Effector memory CD8-positive, alpha-beta T cell (primary cell): Measurements from ENCODE around the gene NUP42.
"Not testable (repeated sequence)": the region's sequence is repeated elsewhere in the genome, so short reads cannot be mapped to it uniquely, and the experiment has no call there.

Experiments
- ATAC-seq: fragments of 150-1000 bp; cut with Tn5 transposase; replicated peaks from 2 replicates; pipeline ENCODE4 v1.10.0; 2021; ENCODE audit warnings: mild to moderate bottlenecking, moderate library complexity
- DNase-seq, 3 experiments: peaks; one replicate each; pipeline ENCODE4 v3.0.0; 2021
- H3K27ac Mint-ChIP-seq, 2 donors: one replicate each; pipeline ENCODE4 v1.8.0; 2022; ENCODE audit warnings: mild to moderate bottlenecking in 2 of 2, mixed read lengths in 2 of 2, moderate library complexity in 2 of 2
- H3K27me3 Mint-ChIP-seq, 2 donors: one replicate each; pipeline ENCODE4 v1.8.0; 2022; ENCODE audit warnings: mixed read lengths in 2 of 2
- H3K36me3 Mint-ChIP-seq: one replicate; pipeline ENCODE4 v1.8.0; 2022; ENCODE audit warnings: mild to moderate bottlenecking, moderate library complexity, mixed read lengths; ENCODE audit not compliant: insufficient read depth
- H3K4me1 Mint-ChIP-seq, 2 donors: one replicate each; pipeline ENCODE4 v1.8.0; 2022; ENCODE audit warnings: low read depth in 2 of 2, mixed read lengths in 2 of 2
- H3K4me3 Mint-ChIP-seq, 2 donors: one replicate each; pipeline ENCODE4 v1.8.0; 2022; ENCODE audit warnings: mild to moderate bottlenecking in 2 of 2, mixed read lengths in 2 of 2, moderate library complexity in 2 of 2
- H3K9me3 Mint-ChIP-seq, 2 donors: one replicate each; pipeline ENCODE4 v1.8.0; 2022; ENCODE audit warnings: mixed read lengths in 2 of 2

Gene NUP42

GRCh38 chr7:23184291-23184690, 2.4 kb downstream of the NUP42 start:
- Mint-ChIP-seq H3K4me1 (peaks cover 20 to 31% of the 10 kb centered on the region in 2 donors), H3K36me3 (peaks cover 72% of the 10 kb centered on the region), H3K27ac (peak overlapping the region; percentile 59 to 99), H3K9me3 (no peaks in the 10 kb centered on the region), H3K27me3 (no peaks in the 10 kb centered on the region), H3K4me3 (peak overlapping the region; percentile 92 to 94)
- no peak for ATAC-seq
- no peak for DNase-seq

- H3K4me1 Mint-ChIP-seq: peaks cover 20 to 31% of the 10 kb centered on the region in 2 donors
- H3K27ac Mint-ChIP-seq: peak overlapping the region in 1 of 2 donors; percentile 59
- DNase-seq: no peak
- H3K36me3 Mint-ChIP-seq: peaks cover 77% of the 10 kb centered on the region
- H3K9me3 Mint-ChIP-seq: no peaks in the 10 kb centered on the region
- no peak for ATAC-seq
- no peaks in the 10 kb centered on the region for H3K27me3 Mint-ChIP-seq
- no peak overlapping the region for H3K4me3 Mint-ChIP-seq
Observed at GRCh38 chr7:23184709-23185359, 3.0 kb downstream of the NUP42 start.

DNA sequence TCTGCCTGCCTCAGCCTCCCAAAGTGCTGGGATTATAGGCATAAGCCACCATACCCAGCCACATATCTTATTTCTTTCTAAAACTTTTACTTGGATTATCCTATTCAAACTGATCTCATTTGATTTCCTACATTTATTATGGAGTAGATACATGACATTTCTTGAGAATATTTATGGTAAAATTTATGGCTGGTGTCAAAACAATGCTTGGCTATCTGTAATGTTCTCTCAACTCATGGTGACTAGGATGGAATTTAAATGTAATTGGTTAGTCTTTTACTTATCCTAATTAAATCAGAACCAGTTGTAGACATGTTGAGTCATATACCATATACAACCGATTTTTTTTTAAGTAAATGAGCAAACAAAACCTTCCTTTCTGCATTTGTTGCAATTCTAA, 4.1 kb downstream of the NUP42 start:
- H3K27me3 Mint-ChIP-seq: no peaks in the 10 kb centered on the region
- H3K4me1 Mint-ChIP-seq: peaks cover 17 to 34% of the 10 kb centered on the region in 2 donors
- ATAC-seq: no peak
- H3K36me3 Mint-ChIP-seq: peaks cover 78% of the 10 kb centered on the region
- DNase-seq: no peak
- no peak overlapping the region for H3K27ac Mint-ChIP-seq
- no peak overlapping the region for H3K4me3 Mint-ChIP-seq
- H3K9me3 Mint-ChIP-seq: no peaks in the 10 kb centered on the region

DNA sequence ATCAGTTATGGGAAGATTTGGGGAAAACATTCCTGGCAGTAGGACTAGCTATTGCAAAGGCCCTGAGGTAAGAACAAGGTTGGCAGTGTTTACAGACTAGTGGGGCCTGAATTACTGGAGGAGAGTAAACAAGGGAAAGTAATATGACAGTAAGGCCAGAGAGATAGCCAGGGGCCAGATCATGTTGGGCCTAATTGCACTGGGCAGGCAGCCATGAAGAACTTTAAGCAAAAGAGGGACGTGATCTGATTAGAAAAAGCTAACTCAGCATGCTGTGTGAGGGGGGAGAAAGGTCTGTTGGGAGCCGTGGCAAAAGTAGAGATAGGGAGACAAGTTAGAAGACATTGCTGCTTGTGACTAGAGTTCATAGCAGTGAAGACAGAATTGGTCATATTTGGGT, 9.2 kb downstream of the NUP42 start:
- Mint-ChIP-seq H3K4me1 (peaks cover 0 to 7% of the 10 kb centered on the region in 2 donors), H3K27ac (peak overlapping the region in 1 of 2 donors; percentile 27), H3K27me3 (no peaks in the 10 kb centered on the region), H3K4me3 (no peak overlapping the region), H3K9me3 (no peaks in the 10 kb centered on the region), H3K36me3 (peaks cover 68% of the 10 kb centered on the region)
- ATAC-seq (no peak), DNase-seq (no peak)

- DNase-seq, H3K9me3 Mint-ChIP-seq, H3K4me1 Mint-ChIP-seq, H3K27ac Mint-ChIP-seq, H3K27me3 Mint-ChIP-seq, ATAC-seq, H3K4me3 Mint-ChIP-seq: not testable (repeated sequence)
- peaks cover 56% of the 10 kb centered on the region for H3K36me3 Mint-ChIP-seq
Observed at GRCh38 chr7:23193650-23194227, 11.9 kb downstream of the NUP42 start.

DNA sequence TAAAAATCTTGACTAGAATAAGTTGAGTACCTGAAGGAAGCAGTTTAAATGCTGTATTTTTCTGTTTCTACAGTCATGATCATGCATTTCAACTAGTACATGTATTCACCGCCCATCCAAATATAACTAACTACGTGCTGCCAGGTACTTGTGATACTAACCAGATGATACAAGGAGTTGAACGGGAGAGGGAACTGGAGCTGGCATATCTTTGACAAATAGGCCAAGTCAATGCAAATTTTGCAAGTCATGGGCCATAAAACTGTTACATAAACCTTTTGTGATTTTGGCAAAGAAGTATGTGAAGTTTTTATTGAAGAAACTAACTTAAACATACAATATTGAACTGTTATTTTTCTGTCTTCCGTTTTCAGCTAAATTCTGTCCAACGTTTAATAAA, 14.5 kb downstream of the NUP42 start:
- Mint-ChIP-seq H3K27me3 (no peaks in the 10 kb centered on the region), H3K36me3 (peaks cover 64% of the 10 kb centered on the region), H3K9me3 (no peaks in the 10 kb centered on the region), H3K4me3 (no peak overlapping the region), H3K4me1 (peaks cover under 1 to 2% of the 10 kb centered on the region in 2 donors), H3K27ac (peak overlapping the region in 1 of 2 donors; percentile 18)
- ATAC-seq: no peak
- DNase-seq: no peak

- ATAC-seq, H3K4me3 Mint-ChIP-seq, H3K9me3 Mint-ChIP-seq, DNase-seq, H3K27ac Mint-ChIP-seq, H3K27me3 Mint-ChIP-seq, H3K4me1 Mint-ChIP-seq: not testable (repeated sequence)
- peaks cover 61% of the 10 kb centered on the region for H3K36me3 Mint-ChIP-seq
Observed at GRCh38 chr7:23197745-23198144, 15.9 kb downstream of the NUP42 start.

- DNase-seq: no peak
- Mint-ChIP-seq H3K27ac (no peak overlapping the region), H3K4me1 (peaks cover 0 to 2% of the 10 kb centered on the region in 2 donors), H3K4me3 (no peak overlapping the region), H3K27me3 (no peaks in the 10 kb centered on the region), H3K36me3 (peaks cover 44% of the 10 kb centered on the region), H3K9me3 (no peaks in the 10 kb centered on the region)
- ATAC-seq: no peak
Observed at GRCh38 chr7:23200331-23200730, 18.5 kb downstream of the NUP42 start.

GRCh38 chr7:23204241-23204640, 22.4 kb downstream of the NUP42 start:
- no peak for DNase-seq
- no peak overlapping the region for H3K4me3 Mint-ChIP-seq

GRCh38 chr7:23205577-23205908, 23.7 kb downstream of the NUP42 start:
- DNase-seq: no peak
- no peak overlapping the region for H3K27ac Mint-ChIP-seq
- ATAC-seq: no peak
- peaks cover 15% of the 10 kb centered on the region for H3K36me3 Mint-ChIP-seq
- no peaks in the 10 kb centered on the region for H3K4me1 Mint-ChIP-seq
- no peaks in the 10 kb centered on the region for H3K9me3 Mint-ChIP-seq
- peaks cover 6 to 9% of the 10 kb centered on the region in 2 donors for H3K27me3 Mint-ChIP-seq
- no peak overlapping the region for H3K4me3 Mint-ChIP-seq

More at GRCh38 chr7:23204241-23204640, 22.4 kb downstream of the NUP42 start:
- Mint-ChIP-seq H3K27me3 (peaks cover 0 to 6% of the 10 kb centered on the region in 2 donors), H3K9me3 (no peaks in the 10 kb centered on the region), H3K4me1 (no peaks in the 10 kb centered on the region), H3K36me3 (peaks cover 27% of the 10 kb centered on the region), H3K27ac (no peak overlapping the region)
- ATAC-seq: no peak

GRCh38 chr7:23205909-23206767, 24.3 kb downstream of the NUP42 start:
- H3K9me3 Mint-ChIP-seq: no peaks in the 10 kb centered on the region
- no peaks in the 10 kb centered on the region for H3K4me1 Mint-ChIP-seq
- H3K27ac Mint-ChIP-seq: no peak overlapping the region
- H3K27me3 Mint-ChIP-seq: peaks cover 11 to 15% of the 10 kb centered on the region in 2 donors
- H3K36me3 Mint-ChIP-seq: peaks cover 9% of the 10 kb centered on the region
- ATAC-seq: peak; percentile 43
- DNase-seq: no peak
- H3K4me3 Mint-ChIP-seq: peak overlapping the region in 1 of 2 donors; percentile 34

DNA sequence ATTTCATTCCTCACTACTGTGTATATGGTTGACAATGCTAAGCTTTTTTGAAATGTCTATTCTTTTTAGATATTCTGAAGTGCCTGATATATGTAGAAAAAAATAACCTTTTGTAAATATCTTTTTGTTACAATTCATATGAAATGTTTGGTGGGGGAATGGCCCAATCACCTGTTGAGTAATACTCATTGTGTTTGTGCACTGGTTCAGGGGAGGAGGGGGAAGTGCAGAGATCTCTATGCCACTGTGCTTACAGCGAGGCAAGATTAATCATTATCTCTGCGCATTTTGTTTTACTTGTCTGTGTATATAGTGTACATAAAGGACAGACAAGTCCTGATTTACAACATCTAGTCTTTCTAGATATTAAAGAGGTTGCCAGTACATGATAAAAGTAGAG, 25.2 kb downstream of the NUP42 start:
- Mint-ChIP-seq H3K4me3 (no peak overlapping the region), H3K4me1 (no peaks in the 10 kb centered on the region), H3K9me3 (no peaks in the 10 kb centered on the region), H3K36me3 (peaks cover 3% of the 10 kb centered on the region), H3K27me3 (peaks cover 14 to 20% of the 10 kb centered on the region in 2 donors), H3K27ac (no peak overlapping the region)
- ATAC-seq: no peak
- no peak for DNase-seq

GRCh38 chr7:23207884-23208283, 26.0 kb downstream of the NUP42 start:
- no peak overlapping the region for H3K4me3 Mint-ChIP-seq
- H3K27ac Mint-ChIP-seq: no peak overlapping the region
- peaks cover 14 to 20% of the 10 kb centered on the region in 2 donors for H3K27me3 Mint-ChIP-seq
- DNase-seq (no peak), ATAC-seq (no peak)
- no peaks in the 10 kb centered on the region for H3K9me3 Mint-ChIP-seq
- no peaks in the 10 kb centered on the region for H3K4me1 Mint-ChIP-seq
- no peaks in the 10 kb centered on the region for H3K36me3 Mint-ChIP-seq

- H3K27ac Mint-ChIP-seq: no peak overlapping the region
- no peaks in the 10 kb centered on the region for H3K36me3 Mint-ChIP-seq
- no peak for ATAC-seq
- no peaks in the 10 kb centered on the region for H3K4me1 Mint-ChIP-seq
- no peak overlapping the region for H3K4me3 Mint-ChIP-seq
- no peak for DNase-seq
- H3K9me3 Mint-ChIP-seq: no peaks in the 10 kb centered on the region
- peaks cover 14 to 20% of the 10 kb centered on the region in 2 donors for H3K27me3 Mint-ChIP-seq
Observed at GRCh38 chr7:23208316-23208715, 26.5 kb downstream of the NUP42 start.
